Neural cell (in vitro differentiated cells): ENCODE data around the gene ACY1. TPM values are rescaled to one million over a fixed set of nuclear protein-coding genes. Genes with fewer than 3 reads are reported as not detected.

ENCODE experiments used
- H2AFZ ChIP-seq: fragments of 200-600, 300-800 bp; sonication (generic), shearing (Covaris generic); 2 replicates; pipeline ENCODE4 v1.6.0; 2014; ENCODE audit warnings: low read depth, mild to moderate bottlenecking, antibody characterized with exemption, low read length, moderate library complexity
- H3F3A ChIP-seq: fragments of 200-600 bp; shearing (Covaris generic); 2 replicates; pipeline ENCODE4 v1.6.1; 2016; ENCODE audit warnings: mild to moderate bottlenecking, moderate library complexity, mixed read lengths, antibody characterized with exemption, low read length; ENCODE audit not compliant: insufficient read depth, poor library complexity, severe bottlenecking
- H3K27ac ChIP-seq: fragments of 200-600, 300-800 bp; sonication (generic), shearing (Covaris generic); 2 replicates; pipeline ENCODE4 v1.5.1; 2014; ENCODE audit warnings: mild to moderate bottlenecking, low read length, moderate library complexity
- H3K27me3 ChIP-seq: fragments of 300-800, 200-600 bp; sonication (generic), shearing (Covaris generic); 2 replicates; pipeline ENCODE4 v1.6.0; 2014; ENCODE audit warnings: mild to moderate bottlenecking, low read depth, low read length, moderate library complexity; ENCODE audit not compliant: insufficient read depth
- H3K36me3 ChIP-seq: fragments of 300-800, 200-600 bp; sonication (generic), shearing (Covaris generic); 2 replicates; pipeline ENCODE4 v1.5.1; 2014; ENCODE audit warnings: mild to moderate bottlenecking, antibody characterized with exemption, low read length, moderate library complexity; ENCODE audit not compliant: insufficient read depth
- H3K4me2 ChIP-seq: fragments of 300-800, 200-600 bp; sonication (generic), shearing (Covaris generic); 2 replicates; pipeline ENCODE4 v1.6.0; 2014; ENCODE audit warnings: mild to moderate bottlenecking, low read length
- H3K4me3 ChIP-seq: fragments of 300-800, 200-600 bp; sonication (generic), shearing (Covaris generic); 2 replicates; pipeline ENCODE4 v1.5.1; 2014; ENCODE audit warnings: mild to moderate bottlenecking, low read length, moderate library complexity
- H3K79me2 ChIP-seq: fragments of 200-600 bp; shearing (Covaris generic); replicated peaks from 2 replicates; pipeline ENCODE4 v1.6.0; 2014; ENCODE audit warnings: mild to moderate bottlenecking, low read length, moderate library complexity; ENCODE audit not compliant: insufficient read depth
- H3K9ac ChIP-seq: fragments of 300-800, 200-600 bp; sonication (generic), shearing (Covaris generic); 2 replicates; pipeline ENCODE4 v1.6.1; 2016; ENCODE audit warnings: mild to moderate bottlenecking, low read length, mixed read lengths
- H3K9me2 ChIP-seq: fragments of 200-600 bp; shearing (Covaris generic); 2 replicates; pipeline ENCODE4 v1.6.1; 2016; ENCODE audit warnings: mild to moderate bottlenecking, low read length, mixed read lengths; ENCODE audit not compliant: insufficient read depth
- H3K9me3 ChIP-seq: fragments of 200-600, 300-800 bp; sonication (generic), shearing (Covaris generic); 2 replicates; pipeline ENCODE4 v1.6.1; 2016; ENCODE audit warnings: mild to moderate bottlenecking, mixed run types, low read length, moderate library complexity, mixed read lengths
- H4K20me1 ChIP-seq: fragments of 200-600 bp; shearing (Covaris generic); 2 replicates; pipeline ENCODE4 v1.6.1; 2016; ENCODE audit warnings: mild to moderate bottlenecking, mixed run types; ENCODE audit not compliant: insufficient read depth
- CTCF ChIP-seq: fragments of 450-650 bp; IDR thresholded peaks from 2 replicates; pipeline ENCODE4 v1.5.1; 2014; ENCODE audit warnings: antibody characterized with exemption, mild to moderate bottlenecking, moderate library complexity; ENCODE audit not compliant: poor library complexity, severe bottlenecking
- EP300 ChIP-seq: fragments of 450-650 bp; conservative IDR thresholded peaks from 2 replicates; pipeline ENCODE4 v1.6.1; 2014; ENCODE audit warnings: antibody characterized with exemption, mild to moderate bottlenecking, moderate library complexity; ENCODE audit not compliant: poor library complexity, severe bottlenecking
- EZH2 ChIP-seq: fragments of 200-600, 300-800 bp; shearing (Covaris generic), sonication (generic); IDR thresholded peaks from 2 replicates; pipeline ENCODE4 v1.6.1; 2014; ENCODE audit warnings: antibody characterized with exemption, low read length, borderline replicate concordance, mild to moderate bottlenecking; ENCODE audit not compliant: insufficient read depth, poor library complexity, severe bottlenecking
- MXI1 ChIP-seq: fragments of 450-650 bp; conservative IDR thresholded peaks from 2 replicates; pipeline ENCODE4 v1.6.1; 2014; ENCODE audit warnings: antibody characterized with exemption, mild to moderate bottlenecking; ENCODE audit not compliant: poor library complexity, severe bottlenecking
- POLR2AphosphoS5 ChIP-seq: IDR thresholded peaks from 2 replicates; pipeline ENCODE4 v1.6.1; 2012
- RAD21 ChIP-seq: fragments of 450-650 bp; conservative IDR thresholded peaks from 2 replicates; pipeline ENCODE4 v1.6.1; 2014; ENCODE audit warnings: antibody characterized with exemption, mild to moderate bottlenecking, moderate library complexity
- SMC3 ChIP-seq: fragments of 450-650 bp; conservative IDR thresholded peaks from 2 replicates; pipeline ENCODE4 v1.6.1; 2014; ENCODE audit warnings: antibody characterized with exemption, mild to moderate bottlenecking, moderate library complexity; ENCODE audit not compliant: poor library complexity
- TAF1 ChIP-seq: IDR thresholded peaks from 2 replicates; pipeline ENCODE4 v1.6.1; 2012; ENCODE audit warnings: low read depth
- polyA plus RNA-seq: library from polyadenylated mRNA; depleted of rRNA; stranded (reverse); fragments of >200 nt; gene quantifications from 2 replicates; pipeline ENCODE4 v1.2.3, GENCODE V29; 2014
- TF ChIP-seq, protein P1 (sequence below): IDR thresholded peaks from 2 replicates; pipeline ENCODE4 v1.6.1; 2012; ENCODE audit warnings: borderline replicate concordance

ACY1 gene
- polyA plus RNA-seq, 1 donor from 2014 or later = 14.4 TPM

DNA sequence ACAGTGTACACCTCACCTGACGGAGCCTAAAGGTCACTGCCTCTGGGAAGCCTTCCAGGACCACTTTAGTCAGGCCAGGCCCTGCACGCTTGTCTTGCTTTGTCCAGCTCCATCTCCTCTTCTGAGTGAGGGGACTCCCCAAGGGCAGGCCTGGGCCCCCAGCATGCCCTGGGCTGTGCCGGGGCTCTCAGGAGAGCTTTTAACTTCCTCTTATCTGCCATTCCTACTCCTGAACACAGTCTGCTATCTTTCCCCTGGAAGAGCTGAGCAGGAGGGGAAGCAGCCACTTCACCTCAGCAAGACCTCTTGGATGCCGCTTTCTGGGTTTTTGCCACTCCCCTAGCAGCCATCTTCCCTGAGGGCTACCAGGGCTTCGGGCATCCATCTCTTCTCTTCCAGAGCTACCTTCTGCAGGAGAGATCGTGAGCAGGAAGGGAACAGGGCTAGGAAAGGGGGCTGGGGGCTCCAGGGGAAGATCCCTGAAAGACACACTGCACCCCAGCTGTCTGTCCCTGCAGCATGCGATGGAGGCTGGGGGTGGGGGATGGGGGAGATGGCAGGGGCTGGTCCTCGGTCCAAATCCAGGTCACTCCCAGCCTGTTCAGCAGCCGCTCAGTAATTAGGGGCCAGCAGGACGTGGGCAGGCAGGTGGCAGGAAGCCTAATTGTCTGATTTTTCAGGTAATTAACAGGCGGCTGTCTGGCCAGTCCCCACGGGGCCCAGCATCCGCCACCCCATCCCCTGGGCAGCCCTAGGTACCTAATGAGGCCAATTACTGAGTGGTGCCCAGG, 32.3 kb downstream of the ACY1 start:
- Histone ChIP-seq H3K79me2 (no peaks in the 10 kb centered on the region), H3K9me2 (no peaks in the 10 kb centered on the region), H3K27ac (no peak overlapping the region), H3K9me3 (no peaks in the 10 kb centered on the region), H3K27me3 (no peaks in the 10 kb centered on the region), H3K4me2 (no peak overlapping the region), H2AFZ (no peak overlapping the region), H3F3A (no peaks in the 10 kb centered on the region), H4K20me1 (no peaks in the 10 kb centered on the region), H3K36me3 (no peaks in the 10 kb centered on the region), H3K4me3 (no peak overlapping the region), H3K9ac (no peak overlapping the region)
- TF ChIP-seq EP300 = no peak

- no peaks in the 10 kb centered on the region for H3K9me2 ChIP-seq
- H2AFZ ChIP-seq = no peak overlapping the region
- no peak for TF ChIP-seq CTCF
- TF ChIP-seq EP300 = no peak
- no peak for TF ChIP-seq POLR2AphosphoS5
- TF ChIP-seq MXI1 = no peak
- TF ChIP-seq EZH2 = no peak
- no peak for TF ChIP-seq TAF1
- no peak for TF ChIP-seq SMC3
- TF ChIP-seq, protein P1, sequence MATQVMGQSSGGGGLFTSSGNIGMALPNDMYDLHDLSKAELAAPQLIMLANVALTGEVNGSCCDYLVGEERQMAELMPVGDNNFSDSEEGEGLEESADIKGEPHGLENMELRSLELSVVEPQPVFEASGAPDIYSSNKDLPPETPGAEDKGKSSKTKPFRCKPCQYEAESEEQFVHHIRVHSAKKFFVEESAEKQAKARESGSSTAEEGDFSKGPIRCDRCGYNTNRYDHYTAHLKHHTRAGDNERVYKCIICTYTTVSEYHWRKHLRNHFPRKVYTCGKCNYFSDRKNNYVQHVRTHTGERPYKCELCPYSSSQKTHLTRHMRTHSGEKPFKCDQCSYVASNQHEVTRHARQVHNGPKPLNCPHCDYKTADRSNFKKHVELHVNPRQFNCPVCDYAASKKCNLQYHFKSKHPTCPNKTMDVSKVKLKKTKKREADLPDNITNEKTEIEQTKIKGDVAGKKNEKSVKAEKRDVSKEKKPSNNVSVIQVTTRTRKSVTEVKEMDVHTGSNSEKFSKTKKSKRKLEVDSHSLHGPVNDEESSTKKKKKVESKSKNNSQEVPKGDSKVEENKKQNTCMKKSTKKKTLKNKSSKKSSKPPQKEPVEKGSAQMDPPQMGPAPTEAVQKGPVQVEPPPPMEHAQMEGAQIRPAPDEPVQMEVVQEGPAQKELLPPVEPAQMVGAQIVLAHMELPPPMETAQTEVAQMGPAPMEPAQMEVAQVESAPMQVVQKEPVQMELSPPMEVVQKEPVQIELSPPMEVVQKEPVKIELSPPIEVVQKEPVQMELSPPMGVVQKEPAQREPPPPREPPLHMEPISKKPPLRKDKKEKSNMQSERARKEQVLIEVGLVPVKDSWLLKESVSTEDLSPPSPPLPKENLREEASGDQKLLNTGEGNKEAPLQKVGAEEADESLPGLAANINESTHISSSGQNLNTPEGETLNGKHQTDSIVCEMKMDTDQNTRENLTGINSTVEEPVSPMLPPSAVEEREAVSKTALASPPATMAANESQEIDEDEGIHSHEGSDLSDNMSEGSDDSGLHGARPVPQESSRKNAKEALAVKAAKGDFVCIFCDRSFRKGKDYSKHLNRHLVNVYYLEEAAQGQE = no peak
- no peak for TF ChIP-seq RAD21
- H3F3A ChIP-seq = no peaks in the 10 kb centered on the region
- no peak overlapping the region for H3K4me2 ChIP-seq
- no peaks in the 10 kb centered on the region for H3K9me3 ChIP-seq
- no peaks in the 10 kb centered on the region for H3K79me2 ChIP-seq
- no peaks in the 10 kb centered on the region for H3K27me3 ChIP-seq
- H3K36me3 ChIP-seq = no peaks in the 10 kb centered on the region
- no peaks in the 10 kb centered on the region for H4K20me1 ChIP-seq
- H3K27ac ChIP-seq = no peak overlapping the region
- no peak overlapping the region for H3K9ac ChIP-seq
- no peak overlapping the region for H3K4me3 ChIP-seq
Observed at GRCh38 chr3:52017586-52017985, 34.3 kb downstream of the ACY1 start.
